OCI-LY7 (cell line): ENCODE results near the gene SUPT5H. TPM values are rescaled to one million over a fixed set of nuclear protein-coding genes. Genes with fewer than 3 reads are reported as not detected.

Experiments used
- BruUV-seq: library from RNA; stranded (reverse); fragments of 400-500 nt; replicated peaks from 2 replicates; lab custom pipeline; 2021; lab: Mats Ljungman, UMichigan
- CTCF ChIA-PET: fragments of 300-600 bp; sonication (Branson Sonifier 250); formaldehyde crosslinking; loops from one replicate; lab custom pipeline; 2022; ENCODE audit warnings: antibody characterized with exemption; ENCODE audit not compliant: unreplicated experiment; lab: Charles Lee
- POLR2A ChIA-PET: fragments of 300-600 bp; sonication (Branson Sonifier 250); formaldehyde crosslinking; loops from one replicate; lab custom pipeline; 2022; ENCODE audit warnings: antibody characterized with exemption; lab: Charles Lee
- DNase-seq: peaks from one replicate; pipeline ENCODE4 v3.0.0-alpha.2; 2015; ENCODE audit warnings: low spot score
- H2AFZ ChIP-seq: fragments of 200-600 bp; sonication (generic), shearing (Covaris generic); 2 replicates; pipeline ENCODE4 v1.6.1; 2014; ENCODE audit warnings: mild to moderate bottlenecking, antibody characterized with exemption, low read length, moderate library complexity
- H3K27ac ChIP-seq: fragments of 200-600 bp; sonication (generic); 2 replicates; pipeline ENCODE4 v1.5.1; 2014; ENCODE audit warnings: mixed run types, low read depth, mild to moderate bottlenecking, moderate library complexity, low read length, inconsistent platforms; ENCODE audit not compliant: poor library complexity, severe bottlenecking
- H3K36me3 ChIP-seq: fragments of 200-600 bp; sonication (generic); 2 replicates; pipeline ENCODE4 v1.6.1; 2014; ENCODE audit warnings: mild to moderate bottlenecking, antibody characterized with exemption, low read length, moderate library complexity, mixed read lengths; ENCODE audit not compliant: insufficient read depth
- H3K4me1 ChIP-seq: fragments of 200-600 bp; sonication (generic); 2 replicates; pipeline ENCODE4 v1.5.1; 2014; ENCODE audit warnings: mild to moderate bottlenecking, low read length; ENCODE audit not compliant: insufficient read depth, poor library complexity, severe bottlenecking
- H3K4me2 ChIP-seq: fragments of 200-600 bp; sonication (generic); 2 replicates; pipeline ENCODE4 v1.6.1; 2014; ENCODE audit warnings: mild to moderate bottlenecking, low read length
- H3K4me3 ChIP-seq: fragments of 200-600 bp; sonication (generic); 2 replicates; pipeline ENCODE4 v1.5.1; 2014; ENCODE audit warnings: mild to moderate bottlenecking, low read depth, low read length; ENCODE audit not compliant: poor library complexity, severe bottlenecking
- H3K79me2 ChIP-seq: fragments of 200-600 bp; sonication (generic); 2 replicates; pipeline ENCODE4 v1.6.1; 2016; ENCODE audit warnings: low read depth, mild to moderate bottlenecking, low read length, moderate library complexity, mixed read lengths; ENCODE audit not compliant: insufficient read depth
- H3K9me2 ChIP-seq: fragments of 200-600 bp; sonication (generic); 2 replicates; pipeline ENCODE4 v1.6.1; 2016; ENCODE audit warnings: mild to moderate bottlenecking, low read length, mixed read lengths; ENCODE audit not compliant: insufficient read depth
- H3K9me3 ChIP-seq: fragments of 200-600 bp; sonication (generic); 2 replicates; pipeline ENCODE4 v1.6.1; 2014; ENCODE audit warnings: mild to moderate bottlenecking, mixed run types, low read length, mixed read lengths
- H4K20me1 ChIP-seq: fragments of 200-600 bp; sonication (generic); 2 replicates; pipeline ENCODE4 v1.6.1; 2014; ENCODE audit warnings: mild to moderate bottlenecking, antibody characterized with exemption, low read length, moderate library complexity, mixed read lengths; ENCODE audit not compliant: insufficient read depth
- EZH2phosphoT487 ChIP-seq: fragments of 200-600 bp; sonication (generic); IDR thresholded peaks from 2 replicates; pipeline ENCODE4 v1.6.1; 2018; ENCODE audit warnings: low read depth, borderline replicate concordance, mild to moderate bottlenecking, mixed run types, antibody characterized with exemption, low read length, moderate library complexity, mixed read lengths
- intact Hi-C: fragments of 100-400 bp; cut with micrococcal nuclease; formaldehyde crosslinking; loops from one replicate; pipeline ENCODE4 v1.10.0; 2022; ENCODE audit not compliant: unreplicated experiment
- total RNA-seq, 2 experiments: library from RNA; depleted of rRNA in 1 of 2; stranded (reverse); fragments of >200 nt in 1 of 2; shearing (Covaris generic) in 1 of 2; gene quantifications; 2 replicates each; pipeline ENCODE4 v1.2.3, GENCODE V29; 2014 to 2022
- TF ChIP-seq, protein P1 (sequence below): fragments of 200-600 bp; sonication (generic); conservative IDR thresholded peaks from 2 replicates; pipeline ENCODE4 v1.5.1; 2014; ENCODE audit warnings: mild to moderate bottlenecking, antibody characterized with exemption, low read length, moderate library complexity, mixed read lengths

The SUPT5H gene
- total RNA-seq, 2 experiments from 2014 or later, result 70.1 to 175 TPM

DNA sequence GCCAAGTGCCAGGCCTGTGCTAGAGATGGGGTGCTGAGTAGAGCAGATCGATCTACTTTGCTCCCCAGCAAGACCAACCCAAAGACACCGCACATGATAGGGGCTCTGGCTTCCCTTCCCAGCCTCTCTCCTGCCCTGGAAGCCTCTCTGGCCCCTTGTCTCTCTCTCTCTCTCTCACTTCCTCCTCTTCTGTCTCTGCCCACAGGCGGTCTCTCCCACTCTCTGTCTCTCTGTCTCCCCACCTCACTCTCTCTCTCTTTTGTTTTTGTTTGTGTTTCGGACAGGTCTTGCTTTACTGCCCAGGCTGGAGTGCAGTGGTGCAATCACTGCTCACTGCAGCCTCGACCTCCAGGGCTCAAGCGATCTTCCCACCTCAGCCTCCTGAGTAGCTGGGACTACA is 70.9 kb downstream of the SUPT5H start:
- H3K79me2 ChIP-seq, result no peaks in the 10 kb centered on the region
- CTCF ChIA-PET, result no interaction called here
- no peak overlapping the region for H2AFZ ChIP-seq
- H4K20me1 ChIP-seq, result no peaks in the 10 kb centered on the region
- BruUV-seq, result no TSS peak
- peaks cover 14% of the 10 kb centered on the region for H3K4me1 ChIP-seq
- no peak overlapping the region for H3K27ac ChIP-seq
- no peak overlapping the region for H3K4me3 ChIP-seq
- H3K9me2 ChIP-seq, result no peaks in the 10 kb centered on the region
- DNase-seq, result no peak
- H3K4me2 ChIP-seq, result no peak overlapping the region
- H3K9me3 ChIP-seq, result no peaks in the 10 kb centered on the region
- POLR2A ChIA-PET, result no interaction called here
- no peaks in the 10 kb centered on the region for H3K36me3 ChIP-seq
- no peak for TF ChIP-seq EZH2phosphoT487
- TF ChIP-seq, protein P1, sequence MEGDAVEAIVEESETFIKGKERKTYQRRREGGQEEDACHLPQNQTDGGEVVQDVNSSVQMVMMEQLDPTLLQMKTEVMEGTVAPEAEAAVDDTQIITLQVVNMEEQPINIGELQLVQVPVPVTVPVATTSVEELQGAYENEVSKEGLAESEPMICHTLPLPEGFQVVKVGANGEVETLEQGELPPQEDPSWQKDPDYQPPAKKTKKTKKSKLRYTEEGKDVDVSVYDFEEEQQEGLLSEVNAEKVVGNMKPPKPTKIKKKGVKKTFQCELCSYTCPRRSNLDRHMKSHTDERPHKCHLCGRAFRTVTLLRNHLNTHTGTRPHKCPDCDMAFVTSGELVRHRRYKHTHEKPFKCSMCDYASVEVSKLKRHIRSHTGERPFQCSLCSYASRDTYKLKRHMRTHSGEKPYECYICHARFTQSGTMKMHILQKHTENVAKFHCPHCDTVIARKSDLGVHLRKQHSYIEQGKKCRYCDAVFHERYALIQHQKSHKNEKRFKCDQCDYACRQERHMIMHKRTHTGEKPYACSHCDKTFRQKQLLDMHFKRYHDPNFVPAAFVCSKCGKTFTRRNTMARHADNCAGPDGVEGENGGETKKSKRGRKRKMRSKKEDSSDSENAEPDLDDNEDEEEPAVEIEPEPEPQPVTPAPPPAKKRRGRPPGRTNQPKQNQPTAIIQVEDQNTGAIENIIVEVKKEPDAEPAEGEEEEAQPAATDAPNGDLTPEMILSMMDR, result no peak
- intact Hi-C loops, result no loop called here

- DNase-seq, result no peak
- Histone ChIP-seq H3K9me2 (no peaks in the 10 kb centered on the region), H3K4me2 (no peak overlapping the region), H3K36me3 (no peaks in the 10 kb centered on the region), H4K20me1 (no peaks in the 10 kb centered on the region), H3K9me3 (no peaks in the 10 kb centered on the region), H2AFZ (no peak overlapping the region), H3K79me2 (no peaks in the 10 kb centered on the region), H3K27ac (no peak overlapping the region), H3K4me1 (peaks cover 14% of the 10 kb centered on the region), H3K4me3 (no peak overlapping the region)
- no peak for TF ChIP-seq EZH2phosphoT487
- TF ChIP-seq, protein P1, result no peak
- POLR2A ChIA-PET, result no interaction called here
- intact Hi-C loops, result no loop called here
- CTCF ChIA-PET, result no interaction called here
- no TSS peak for BruUV-seq
Measured at GRCh38 chr19:39517432-39517831, 72.0 kb downstream of the SUPT5H start.

DNA sequence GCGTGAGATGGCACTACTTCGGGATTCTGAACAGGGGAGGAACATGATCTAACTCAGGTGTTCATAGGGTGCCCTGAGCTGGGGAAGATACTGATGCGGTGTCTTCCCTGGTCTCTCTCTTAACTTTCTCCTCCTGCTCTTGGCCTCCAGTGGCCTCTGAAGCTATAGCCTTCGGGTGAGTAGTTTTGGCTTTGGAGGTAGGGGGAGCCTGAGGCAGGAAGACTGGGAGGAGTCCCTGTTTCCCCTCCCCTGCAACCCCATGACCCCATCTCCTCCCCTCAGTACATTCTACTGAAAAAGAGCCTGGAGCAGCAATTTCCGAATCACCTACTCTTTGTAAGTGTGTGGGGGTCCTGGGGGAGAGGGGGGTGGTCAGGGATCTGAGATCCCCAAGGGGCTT is 73.1 kb downstream of the SUPT5H start:
- ChIA-PET POLR2A (interaction anchor here (0.8 to 1.2 kb wide), 2 partner anchors 9 to 72 kb away, joined by 3 to 4 read pairs; no protein-coding TSS in a partner anchor), CTCF (no interaction called here)
- H3K4me2 ChIP-seq, result no peak overlapping the region
- no peaks in the 10 kb centered on the region for H4K20me1 ChIP-seq
- H3K9me2 ChIP-seq, result no peaks in the 10 kb centered on the region
- no peak overlapping the region for H3K27ac ChIP-seq
- no TSS peak for BruUV-seq
- no peaks in the 10 kb centered on the region for H3K79me2 ChIP-seq
- DNase-seq, result no peak
- intact Hi-C loops, result no loop called here
- peaks cover 14% of the 10 kb centered on the region for H3K4me1 ChIP-seq
- no peaks in the 10 kb centered on the region for H3K36me3 ChIP-seq
- H3K4me3 ChIP-seq, result no peak overlapping the region
- no peak overlapping the region for H2AFZ ChIP-seq
- no peak for TF ChIP-seq EZH2phosphoT487
- TF ChIP-seq, protein P1, result no peak
- H3K9me3 ChIP-seq, result no peaks in the 10 kb centered on the region
